Neuronal stem cell (in vitro differentiated cells): ENCODE measurements around the gene FNDC11.

ENCODE experiments used
- DNase-seq: peaks from one replicate; pipeline ENCODE4 v3.0.0-alpha.2; 2013; ENCODE audit warnings: low spot score
- H2AFZ ChIP-seq: one replicate; pipeline ENCODE4 v1.6.1; 2013; ENCODE audit warnings: mild to moderate bottlenecking, low read length, inconsistent platforms
- H2AK5ac ChIP-seq: 2 replicates; pipeline ENCODE4 v1.6.1; 2013; ENCODE audit warnings: low read depth, mild to moderate bottlenecking, inconsistent platforms, low read length, moderate library complexity, mixed read lengths
- H2BK120ac ChIP-seq: 2 replicates; pipeline ENCODE4 v1.6.1; 2013; ENCODE audit warnings: low read depth, mild to moderate bottlenecking, inconsistent platforms, low read length, moderate library complexity, mixed read lengths
- H2BK12ac ChIP-seq: one replicate; pipeline ENCODE4 v1.6.1; 2013; ENCODE audit warnings: low read length, inconsistent platforms
- H2BK15ac ChIP-seq: 2 replicates; pipeline ENCODE4 v1.6.1; 2013; ENCODE audit warnings: mild to moderate bottlenecking, low read length, inconsistent platforms, mixed read lengths
- H2BK5ac ChIP-seq: one replicate; pipeline ENCODE4 v1.6.1; 2013; ENCODE audit warnings: inconsistent platforms, mild to moderate bottlenecking, low read length, moderate library complexity
- H3K14ac ChIP-seq: one replicate; pipeline ENCODE4 v1.6.1; 2013; ENCODE audit warnings: low read length, inconsistent platforms
- H3K18ac ChIP-seq: 2 replicates; pipeline ENCODE4 v1.6.1; 2013; ENCODE audit warnings: low read length, inconsistent platforms
- H3K23ac ChIP-seq: 2 replicates; pipeline ENCODE4 v1.6.1; 2013; ENCODE audit warnings: low read depth, mild to moderate bottlenecking, mixed read lengths, low read length, inconsistent platforms; ENCODE audit not compliant: poor library complexity
- H3K27ac ChIP-seq: replicated peaks from 3 replicates; pipeline ENCODE4 v1.5.1; 2013; ENCODE audit warnings: low read length, inconsistent platforms
- H3K27me3 ChIP-seq, 3 experiments: 2 replicates each; pipeline ENCODE4 v1.6.1; 2013; ENCODE audit warnings: low read length in 3 of 3, mild to moderate bottlenecking in 2 of 3, inconsistent platforms in 1 of 3, low read depth in 1 of 3, mixed read lengths in 1 of 3, moderate library complexity in 1 of 3; ENCODE audit not compliant: control insufficient read depth in 3 of 3, insufficient read depth in 3 of 3
- H3K36me3 ChIP-seq, 2 donors: replicated peaks in 1 of 2; 2 replicates each; pipeline ENCODE4 v1.6.1; 2013; ENCODE audit warnings: low read length in 2 of 2; ENCODE audit not compliant: control insufficient read depth in 2 of 2, insufficient read depth in 2 of 2
- H3K4ac ChIP-seq: 2 replicates; pipeline ENCODE4 v1.6.1; 2013; ENCODE audit warnings: inconsistent platforms, mild to moderate bottlenecking, low read length, moderate library complexity
- H3K4me1 ChIP-seq, 2 donors: 1 replicate in 1 of 2; 2 replicates in 1 of 2; pipeline ENCODE4 v1.6.1; 2013; ENCODE audit warnings: low read length in 2 of 2, low read depth in 1 of 2; ENCODE audit not compliant: control insufficient read depth in 2 of 2, insufficient read depth in 1 of 2
- H3K4me2 ChIP-seq: one replicate; pipeline ENCODE4 v1.6.1; 2013; ENCODE audit warnings: mild to moderate bottlenecking, low read length, inconsistent platforms; ENCODE audit not compliant: insufficient read depth, poor library complexity, severe bottlenecking
- H3K4me3 ChIP-seq, 2 donors: 2 replicates each; pipeline ENCODE4 v1.5.1; 2013; ENCODE audit warnings: low read length in 2 of 2, mild to moderate bottlenecking in 2 of 2, inconsistent platforms in 1 of 2, moderate library complexity in 1 of 2
- H3K79me1 ChIP-seq: one replicate; pipeline ENCODE4 v1.6.1; 2013; ENCODE audit warnings: low read depth, mild to moderate bottlenecking, inconsistent platforms, low read length, moderate library complexity
- H3K9ac ChIP-seq: one replicate; pipeline ENCODE4 v1.6.1; 2013; ENCODE audit warnings: mild to moderate bottlenecking, low read depth, low read length, inconsistent platforms; ENCODE audit not compliant: poor library complexity
- H3K9me3 ChIP-seq, 2 donors: replicated peaks in 1 of 2; 2 replicates each; pipeline versions ENCODE3 to v1.6.1; 2013; ENCODE audit warnings: low read length in 2 of 2, mild to moderate bottlenecking in 2 of 2, inconsistent platforms in 1 of 2, low read depth in 1 of 2, mixed read lengths in 1 of 2, moderate library complexity in 1 of 2; ENCODE audit not compliant: control insufficient read depth in 2 of 2, insufficient read depth in 1 of 2
- H4K8ac ChIP-seq: one replicate; pipeline ENCODE4 v1.6.1; 2013; ENCODE audit warnings: low read depth, mild to moderate bottlenecking, inconsistent platforms, low read length, moderate library complexity
- H4K91ac ChIP-seq: one replicate; pipeline ENCODE4 v1.6.1; 2013; ENCODE audit warnings: low read length, low read depth, mild to moderate bottlenecking, inconsistent platforms; ENCODE audit not compliant: poor library complexity
- WGBS, 2 donors: extraction: QIAGEN DNeasy Blood & Tissue Kit; methylation state at CpG; one replicate each; pipeline ENCODE4 v1.1.7; 2013; ENCODE audit warnings: missing lambda C conversion rate in 2 of 2, mixed read lengths in 1 of 2; ENCODE audit not compliant: insufficient read length in 2 of 2, insufficient replicate concordance in 1 of 2; ENCODE audit errors: extremely low coverage in 2 of 2; 5-methylcytosine and 5-hydroxymethylcytosine counted together

FNDC11 gene

DNA sequence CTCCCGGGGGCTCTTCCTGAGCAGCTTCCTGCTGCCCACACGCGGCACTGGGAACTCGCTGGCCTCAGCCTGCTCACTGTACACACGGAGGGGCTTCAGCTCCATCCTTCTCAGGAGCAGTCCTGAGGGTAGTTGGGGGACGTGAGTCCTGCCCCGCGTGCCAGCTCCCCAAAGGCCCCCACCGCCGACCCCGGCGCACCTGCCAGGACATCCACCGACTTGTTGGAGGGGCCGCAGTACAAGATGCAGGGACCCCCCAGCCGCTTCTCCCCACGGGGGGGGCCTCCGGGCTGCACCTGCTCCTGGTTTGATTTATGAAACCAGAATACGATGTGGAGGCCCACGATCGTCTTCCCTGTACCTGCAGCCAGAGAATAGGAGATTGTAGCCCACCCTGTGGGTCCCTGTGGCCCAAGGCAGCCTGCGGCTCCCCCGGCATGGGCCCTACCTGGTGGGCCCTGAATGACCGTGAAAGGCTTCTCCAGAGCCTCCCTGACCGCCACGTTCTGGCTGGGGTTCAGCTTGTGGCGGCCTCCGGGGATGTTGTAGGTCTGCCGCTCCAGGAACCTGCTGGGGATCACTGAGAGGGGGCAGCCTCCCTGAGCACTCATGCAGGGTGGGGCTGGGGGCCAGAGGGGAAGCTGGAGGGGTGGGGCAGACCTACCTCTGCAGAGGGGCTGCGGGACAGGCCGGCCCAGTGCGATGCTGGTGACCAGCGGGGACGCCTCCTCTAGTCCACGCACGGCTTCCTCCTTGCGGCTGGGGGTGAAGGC lies 7.9 kb downstream of the FNDC11 start:
- Histone ChIP-seq H3K36me3 (no peaks in the 10 kb centered on the region), H2BK5ac (no peak overlapping the region), H3K27me3 (no peaks in the 10 kb centered on the region), H3K18ac (no peak overlapping the region), H3K27ac (no peak overlapping the region), H2AFZ (no peak overlapping the region), H4K91ac (no peak overlapping the region), H2BK12ac (no peak overlapping the region), H3K9me3 (no peaks in the 10 kb centered on the region), H3K4me2 (no peak overlapping the region), H3K4me3 (no peak overlapping the region), H2AK5ac (no peak overlapping the region), H2BK15ac (no peak overlapping the region), H3K23ac (peak overlapping the region; percentile 65), H3K14ac (no peak overlapping the region), H2BK120ac (no peak overlapping the region), H3K9ac (no peak overlapping the region), H3K79me1 (peaks cover 1% of the 10 kb centered on the region), H3K4ac (no peak overlapping the region), H3K4me1 (peaks cover 7% of the 10 kb centered on the region in 2 donors), H4K8ac (no peak overlapping the region)
- no peak for DNase-seq
- no CpG with 5 or more reads among the region's 36 CpGs for WGBS, 2 donors

DNA sequence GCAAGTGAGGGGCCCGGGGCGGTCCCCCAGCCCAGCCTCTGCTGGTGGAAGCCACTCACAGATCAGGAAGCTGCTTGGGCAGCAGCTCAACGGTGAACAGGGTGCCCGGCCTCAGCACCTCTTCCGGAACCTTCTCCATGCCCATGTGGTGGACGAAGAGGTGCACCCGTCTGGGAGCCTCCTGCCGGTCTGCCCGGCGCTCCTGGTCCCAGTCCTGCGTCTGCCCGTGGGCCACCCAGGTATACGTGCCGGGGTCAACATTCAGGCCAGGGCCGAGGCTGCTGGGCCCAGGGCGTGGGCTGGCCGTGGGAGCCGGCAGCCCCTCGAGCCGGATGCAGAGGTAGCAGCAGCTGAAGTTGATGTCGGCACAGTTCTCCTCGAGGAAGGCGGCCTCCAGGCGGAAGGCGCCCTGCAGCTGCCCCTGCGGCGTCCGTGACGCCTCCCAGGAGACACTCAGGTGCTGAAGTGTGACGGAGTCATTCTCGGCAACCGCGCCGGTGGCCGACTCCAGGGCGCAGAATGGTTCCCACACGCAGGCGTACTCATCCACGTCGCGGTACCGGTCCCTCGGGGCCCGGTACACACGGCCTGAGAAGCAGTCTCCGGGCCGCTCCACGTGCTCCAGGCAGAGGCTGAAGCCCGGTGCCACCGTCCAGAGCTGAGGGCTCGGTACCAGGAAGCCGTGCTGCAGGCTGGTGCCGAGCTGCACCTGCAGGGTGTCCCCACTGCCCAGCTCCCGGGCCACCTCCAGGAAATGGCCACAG lies 8.7 kb downstream of the FNDC11 start:
- H3K4me2 ChIP-seq = no peak overlapping the region
- no peak overlapping the region for H4K8ac ChIP-seq
- H2BK5ac ChIP-seq = no peak overlapping the region
- H3K14ac ChIP-seq = no peak overlapping the region
- no peaks in the 10 kb centered on the region for H3K9me3 ChIP-seq
- H3K36me3 ChIP-seq = no peaks in the 10 kb centered on the region
- no peak overlapping the region for H3K18ac ChIP-seq
- H2BK120ac ChIP-seq = no peak overlapping the region
- no peak overlapping the region for H2AFZ ChIP-seq
- no CpG with 5 or more reads among the region's 54 CpGs for WGBS, 2 donors
- no peak overlapping the region for H4K91ac ChIP-seq
- no peaks in the 10 kb centered on the region for H3K4me1 ChIP-seq
- H2BK15ac ChIP-seq = no peak overlapping the region
- no peaks in the 10 kb centered on the region for H3K27me3 ChIP-seq
- H3K4ac ChIP-seq = no peak overlapping the region
- no peak overlapping the region for H3K9ac ChIP-seq
- no peak overlapping the region for H3K27ac ChIP-seq
- peak overlapping the region; percentile 31 for H3K23ac ChIP-seq
- no peak overlapping the region for H3K4me3 ChIP-seq
- DNase-seq = no peak
- H3K79me1 ChIP-seq = peaks cover 1% of the 10 kb centered on the region
- no peak overlapping the region for H2AK5ac ChIP-seq
- peak overlapping the region; percentile 41 for H2BK12ac ChIP-seq

DNA sequence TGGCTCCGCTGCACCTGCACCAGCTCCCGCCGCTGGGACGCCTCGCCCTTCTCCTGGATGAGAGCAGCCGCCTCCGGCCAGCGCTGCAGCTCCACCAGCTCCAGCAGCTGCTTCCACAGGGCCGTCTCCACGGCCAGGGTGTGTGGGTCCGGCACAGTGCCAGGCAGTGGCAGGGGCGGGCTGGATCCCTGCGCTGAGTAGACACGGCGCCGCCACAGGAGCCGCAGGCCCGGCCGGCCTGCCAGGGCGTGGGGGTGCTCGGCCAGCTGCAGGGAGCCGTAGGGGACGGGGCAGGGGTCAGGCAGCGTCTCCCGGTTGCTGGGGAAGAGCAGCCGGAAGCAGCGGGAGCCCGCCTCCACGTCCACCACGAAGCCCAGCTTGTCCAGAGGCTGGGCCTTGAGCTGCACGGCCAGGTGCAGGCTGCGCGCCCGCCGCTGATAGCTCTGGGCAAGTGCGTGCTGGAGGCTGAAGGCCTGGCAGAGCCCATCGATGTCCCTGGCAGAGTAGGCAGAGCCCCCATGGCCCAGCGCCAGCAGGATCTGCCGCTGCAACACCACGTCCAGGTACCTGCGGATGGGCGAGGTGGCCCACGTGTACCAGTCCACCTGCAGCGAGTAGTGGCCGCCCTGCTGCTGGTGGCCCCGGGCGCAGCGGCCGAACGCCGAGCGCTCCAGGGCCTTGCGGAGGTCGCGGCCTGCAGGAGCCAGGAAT lies 9.4 kb downstream of the FNDC11 start:
- Histone ChIP-seq H3K36me3 (no peaks in the 10 kb centered on the region), H3K79me1 (peaks cover 1% of the 10 kb centered on the region), H4K8ac (no peak overlapping the region), H3K9ac (peak overlapping the region; percentile 60), H3K4ac (no peak overlapping the region), H2BK15ac (no peak overlapping the region), H2AK5ac (peak overlapping the region; percentile 28), H3K4me1 (no peaks in the 10 kb centered on the region), H3K4me3 (no peak overlapping the region), H3K4me2 (no peak overlapping the region), H3K27me3 (no peaks in the 10 kb centered on the region), H3K27ac (no peak overlapping the region), H4K91ac (no peak overlapping the region), H3K14ac (no peak overlapping the region), H3K18ac (no peak overlapping the region), H2BK120ac (no peak overlapping the region), H3K23ac (peak overlapping the region; percentile 55), H2BK12ac (no peak overlapping the region), H2BK5ac (peak overlapping the region; percentile 66), H3K9me3 (no peaks in the 10 kb centered on the region), H2AFZ (no peak overlapping the region)
- no CpG with 5 or more reads among the region's 55 CpGs for WGBS, 2 donors
- DNase-seq = no peak
